ENCODE data around the gene DCTN4.

GRCh38 chr5:150692276-150692675 is 66.5 kb downstream of the DCTN4 start:
- TF ChIP-seq RAD21 (IDR thresholded peaks at IDR 0.05; ENCODE audit: low read length): no peak
- TF ChIP-seq, protein P1, sequence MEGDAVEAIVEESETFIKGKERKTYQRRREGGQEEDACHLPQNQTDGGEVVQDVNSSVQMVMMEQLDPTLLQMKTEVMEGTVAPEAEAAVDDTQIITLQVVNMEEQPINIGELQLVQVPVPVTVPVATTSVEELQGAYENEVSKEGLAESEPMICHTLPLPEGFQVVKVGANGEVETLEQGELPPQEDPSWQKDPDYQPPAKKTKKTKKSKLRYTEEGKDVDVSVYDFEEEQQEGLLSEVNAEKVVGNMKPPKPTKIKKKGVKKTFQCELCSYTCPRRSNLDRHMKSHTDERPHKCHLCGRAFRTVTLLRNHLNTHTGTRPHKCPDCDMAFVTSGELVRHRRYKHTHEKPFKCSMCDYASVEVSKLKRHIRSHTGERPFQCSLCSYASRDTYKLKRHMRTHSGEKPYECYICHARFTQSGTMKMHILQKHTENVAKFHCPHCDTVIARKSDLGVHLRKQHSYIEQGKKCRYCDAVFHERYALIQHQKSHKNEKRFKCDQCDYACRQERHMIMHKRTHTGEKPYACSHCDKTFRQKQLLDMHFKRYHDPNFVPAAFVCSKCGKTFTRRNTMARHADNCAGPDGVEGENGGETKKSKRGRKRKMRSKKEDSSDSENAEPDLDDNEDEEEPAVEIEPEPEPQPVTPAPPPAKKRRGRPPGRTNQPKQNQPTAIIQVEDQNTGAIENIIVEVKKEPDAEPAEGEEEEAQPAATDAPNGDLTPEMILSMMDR (conservative IDR thresholded peaks at IDR 0.05; ENCODE audit: low read depth, low read length): no peak
- TF ChIP-seq POLR2A (IDR thresholded peaks at IDR 0.05; ENCODE audit: low read depth, low read length): no peak

Measured in IMR-90 (cell line).